ENCODE data around the gene CFAP20DC.
"Not testable (repeated sequence)": the region's sequence is repeated elsewhere in the genome, so short reads cannot be mapped to it uniquely, and the experiment has no call there.

GRCh38 chr3:58806551-58807244, 243.1 kb downstream of the CFAP20DC start:
- not testable (repeated sequence) for TF ChIP-seq EGR1 (IDR thresholded peaks at IDR 0.05; ENCODE audit: low read depth in 2 of 2); CTCF (IDR thresholded peaks at IDR 0.05; ENCODE audit: low read depth, low read length, missing input control); JUND (IDR thresholded peaks at IDR 0.05)
